Tibial nerve (tissue), 3 donors: ENCODE data around the gene NPHP4.

Source experiments
- CTCF ChIP-seq, 5 experiments: fragments of 200-600 bp in 3 of 5; fragments of 450-650 bp in 2 of 5; sonication (generic) in 3 of 5; IDR thresholded peaks; one replicate each; pipeline ENCODE4 v1.5.1; 2016 to 2019; ENCODE audit warnings: antibody characterized with exemption in 5 of 5, mild to moderate bottlenecking in 3 of 5, moderate library complexity in 2 of 5
- POLR2A ChIP-seq, 2 donors: fragments of 450-650 bp; IDR thresholded peaks; one replicate each; pipeline ENCODE4 v1.6.1; 2017; ENCODE audit warnings: antibody characterized with exemption in 2 of 2, mild to moderate bottlenecking in 2 of 2, moderate library complexity in 2 of 2

DNA sequence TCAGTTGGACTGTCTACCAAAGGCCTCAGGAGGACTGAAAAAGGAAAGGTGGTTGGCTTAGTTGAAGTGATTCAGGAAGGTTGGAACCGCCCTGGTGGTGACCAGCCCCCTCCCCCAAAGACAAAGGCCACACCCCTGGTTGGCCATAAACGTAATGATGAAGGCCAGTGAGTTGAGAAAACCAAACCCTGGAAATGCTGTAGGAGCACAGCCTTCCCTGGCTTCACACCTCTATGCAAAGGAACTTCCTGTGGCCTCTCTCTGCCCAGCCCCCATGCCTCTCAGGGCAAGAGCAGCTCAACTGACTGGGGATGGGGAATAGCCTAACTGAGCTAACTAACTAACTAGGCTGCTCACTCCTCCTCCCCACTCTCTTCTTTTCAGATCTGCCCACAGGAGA lies 90.4 kb downstream of the NPHP4 start:
- TF ChIP-seq POLR2A (IDR thresholded peaks at IDR 0.05) = no peak
- TF ChIP-seq CTCF (IDR thresholded peaks at IDR 0.05) = no peak
